Keratinocyte (primary cell): ENCODE data around the gene TARBP1. TPM values are rescaled to one million over a fixed set of nuclear protein-coding genes. Genes with fewer than 3 reads are reported as not detected.
"Not testable (repeated sequence)": the region's sequence is repeated elsewhere in the genome, so short reads cannot be mapped to it uniquely, and the experiment has no call there.

Experiments used
- DNase-seq: peaks from one replicate; pipeline ENCODE4 v3.0.0-alpha.2; 2011; ENCODE audit warnings: low read depth, missing footprints, low spot score
- FAIRE-seq: peaks from 2 replicates; lab custom pipeline; 2011; peaks lifted over from hg19 to GRCh38; lab: Jason Lieb, UNC
- H2AFZ ChIP-seq: 2 replicates; pipeline ENCODE4 v1.6.0; 2012; ENCODE audit warnings: low read length, control low read depth, inconsistent platforms; ENCODE audit not compliant: control insufficient read depth
- H3K27ac ChIP-seq: 2 replicates; pipeline ENCODE4 v1.5.1; 2011; ENCODE audit warnings: low read length; ENCODE audit not compliant: control insufficient read depth, insufficient read depth
- H3K27me3 ChIP-seq: 3 replicates; pipeline ENCODE4 v1.6.0; 2011; ENCODE audit warnings: low read length; ENCODE audit not compliant: control insufficient read depth, insufficient read depth; ENCODE audit errors: extremely low read depth
- H3K36me3 ChIP-seq, 2 experiments: 2 replicates in 1 of 2; 3 replicates in 1 of 2; pipeline ENCODE4 v1.5.1; 2011; ENCODE audit warnings: low read length in 2 of 2, mild to moderate bottlenecking in 1 of 2; ENCODE audit not compliant: control insufficient read depth in 2 of 2, insufficient read depth in 2 of 2; ENCODE audit errors: extremely low read depth in 1 of 2
- H3K4me1 ChIP-seq: 3 replicates; pipeline ENCODE4 v1.5.1; 2011; ENCODE audit warnings: low read length; ENCODE audit not compliant: control insufficient read depth, insufficient read depth; ENCODE audit errors: extremely low read depth
- H3K4me2 ChIP-seq: 3 replicates; pipeline ENCODE4 v1.6.0; 2011; ENCODE audit warnings: low read depth, low read length; ENCODE audit not compliant: control insufficient read depth, insufficient read depth; ENCODE audit errors: extremely low read depth
- H3K4me3 ChIP-seq, 3 experiments: fragments of 200-600 bp in 1 of 3; sonication (generic) in 1 of 3; 2 replicates in 2 of 3; 3 replicates in 1 of 3; pipeline ENCODE4 v1.5.1; 2011 to 2016; ENCODE audit warnings: low read length in 3 of 3, mild to moderate bottlenecking in 3 of 3, control low read depth in 2 of 3, inconsistent platforms in 1 of 3, low read depth in 1 of 3, mixed read lengths in 1 of 3, mixed run types in 1 of 3, moderate library complexity in 1 of 3; ENCODE audit not compliant: control insufficient read depth in 2 of 3, insufficient read depth in 2 of 3; ENCODE audit errors: extremely low read depth in 1 of 3
- H3K79me2 ChIP-seq: 2 replicates; pipeline ENCODE4 v1.6.0; 2012; ENCODE audit warnings: low read length; ENCODE audit not compliant: control insufficient read depth, insufficient read depth
- H3K9ac ChIP-seq: 3 replicates; pipeline ENCODE4 v1.6.0; 2011; ENCODE audit warnings: low read length; ENCODE audit not compliant: control insufficient read depth, insufficient read depth; ENCODE audit errors: extremely low read depth
- H3K9me1 ChIP-seq: 3 replicates; pipeline ENCODE4 v1.6.0; 2011; ENCODE audit warnings: low read length; ENCODE audit not compliant: control insufficient read depth, insufficient read depth; ENCODE audit errors: extremely low read depth
- H3K9me3 ChIP-seq: 2 replicates; pipeline ENCODE4 v1.5.1; 2012; ENCODE audit warnings: low read depth, low read length; ENCODE audit not compliant: control insufficient read depth
- H4K20me1 ChIP-seq: 3 replicates; pipeline ENCODE4 v1.6.0; 2011; ENCODE audit warnings: low read length; ENCODE audit not compliant: control insufficient read depth, insufficient read depth; ENCODE audit errors: extremely low read depth
- EZH2 ChIP-seq: IDR thresholded peaks from one replicate; pipeline ENCODE4 v1.6.1; 2012; ENCODE audit warnings: inconsistent platforms, mild to moderate bottlenecking, low read length, moderate library complexity
- dilution Hi-C: fragments of 300-500 bp; cut with MboI; formaldehyde crosslinking; loops from one replicate; pipeline ENCODE4 v1.7.0; 2020; ENCODE audit warnings: low sequenced_read_pairs; ENCODE audit not compliant: extremely low pct_ligation_motif_present
- polyA plus RNA-seq, 5 experiments: library from polyadenylated mRNA; depleted of rRNA in 3 of 5; stranded (reverse) in 3 of 5; stranded (forward) in 1 of 5; unstranded in 1 of 5; fragments of >200 nt; gene quantifications; 1 replicate in 1 of 5; 2 replicates in 3 of 5; 3 replicates in 1 of 5; pipeline versions ENCODE4 v1.2.1 to v1.2.3, GENCODE V29; 2011 to 2012; ENCODE audit warnings: missing spikeins in 2 of 5, low read depth in 1 of 5, low replicate concordance in 1 of 5
- TF ChIP-seq, protein P1 (sequence below), 3 experiments: IDR thresholded peaks in 1 of 3; conservative IDR thresholded peaks in 1 of 3; optimal IDR thresholded peaks in 1 of 3; 2 replicates in 2 of 3; 3 replicates in 1 of 3; pipeline versions ENCODE3 to v1.5.1; 2011; ENCODE audit warnings: low read length in 3 of 3, mild to moderate bottlenecking in 3 of 3, moderate library complexity in 2 of 3, control low read depth in 1 of 3, inconsistent platforms in 1 of 3; ENCODE audit not compliant: insufficient read depth in 2 of 3; ENCODE audit errors: extremely low read depth in 1 of 3

TARBP1 gene
- polyA plus RNA-seq, 1 donor (not counting 4 experiments of a cell fraction or from before 2014, with no cell fraction given) = 28.7 TPM

DNA sequence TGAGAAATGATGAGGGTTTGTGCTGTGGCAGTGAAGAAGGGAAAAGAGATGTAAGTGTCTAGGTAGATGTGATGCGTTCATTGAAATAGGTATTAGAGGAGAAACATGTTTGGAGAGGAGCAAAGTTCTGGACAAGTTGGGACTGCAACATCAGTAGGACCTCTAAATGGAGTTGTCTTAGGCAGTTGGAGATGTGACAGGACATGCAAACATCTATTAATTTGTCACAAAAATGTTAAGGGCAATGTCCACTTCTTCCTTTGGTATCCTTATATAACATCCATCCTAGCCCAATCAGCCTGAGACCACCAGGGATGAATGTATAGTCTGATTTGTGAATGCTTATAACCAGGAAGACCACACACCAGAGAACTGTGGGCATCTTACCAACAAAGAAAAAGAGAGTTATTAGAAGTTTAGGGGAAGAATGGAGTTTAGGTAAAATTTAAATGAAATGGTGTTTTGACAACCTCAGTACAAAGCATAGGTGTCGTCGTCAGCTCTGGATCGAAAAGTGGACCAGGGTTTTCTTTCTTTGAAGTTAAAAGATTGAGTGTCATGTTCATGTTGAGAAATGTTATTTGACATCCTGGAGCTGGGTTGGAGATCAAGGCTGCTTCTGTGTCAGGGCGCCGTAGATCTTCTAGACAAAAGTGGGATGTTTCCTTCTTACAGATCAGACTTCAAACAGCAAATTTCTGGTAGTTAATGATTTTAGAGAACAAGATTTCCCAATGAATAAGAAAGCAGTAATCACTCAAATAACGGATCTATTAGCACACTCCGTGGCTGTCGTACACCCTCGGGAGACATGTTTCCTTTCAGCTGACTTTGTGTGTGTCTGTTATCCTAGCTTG is 97.1 kb downstream of the TARBP1 start:
- no peak for FAIRE-seq
- TF ChIP-seq, protein P1, sequence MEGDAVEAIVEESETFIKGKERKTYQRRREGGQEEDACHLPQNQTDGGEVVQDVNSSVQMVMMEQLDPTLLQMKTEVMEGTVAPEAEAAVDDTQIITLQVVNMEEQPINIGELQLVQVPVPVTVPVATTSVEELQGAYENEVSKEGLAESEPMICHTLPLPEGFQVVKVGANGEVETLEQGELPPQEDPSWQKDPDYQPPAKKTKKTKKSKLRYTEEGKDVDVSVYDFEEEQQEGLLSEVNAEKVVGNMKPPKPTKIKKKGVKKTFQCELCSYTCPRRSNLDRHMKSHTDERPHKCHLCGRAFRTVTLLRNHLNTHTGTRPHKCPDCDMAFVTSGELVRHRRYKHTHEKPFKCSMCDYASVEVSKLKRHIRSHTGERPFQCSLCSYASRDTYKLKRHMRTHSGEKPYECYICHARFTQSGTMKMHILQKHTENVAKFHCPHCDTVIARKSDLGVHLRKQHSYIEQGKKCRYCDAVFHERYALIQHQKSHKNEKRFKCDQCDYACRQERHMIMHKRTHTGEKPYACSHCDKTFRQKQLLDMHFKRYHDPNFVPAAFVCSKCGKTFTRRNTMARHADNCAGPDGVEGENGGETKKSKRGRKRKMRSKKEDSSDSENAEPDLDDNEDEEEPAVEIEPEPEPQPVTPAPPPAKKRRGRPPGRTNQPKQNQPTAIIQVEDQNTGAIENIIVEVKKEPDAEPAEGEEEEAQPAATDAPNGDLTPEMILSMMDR (optimal IDR thresholded peaks at IDR 0.05 in 1 of 3, IDR thresholded peaks at IDR 0.05 in 1 of 3, conservative IDR thresholded peaks at IDR 0.05 in 1 of 3; ENCODE audit: extremely low read depth in 1 of 3, insufficient read depth in 2 of 3, low read length in 3 of 3) = no peak
- TF ChIP-seq EZH2 = no peak
- dilution Hi-C loops = no loop called here
- H3K9ac ChIP-seq = no peak overlapping the region
- no peak overlapping the region for H3K4me2 ChIP-seq
- H3K4me3 ChIP-seq = no peak overlapping the region
- H4K20me1 ChIP-seq = no peaks in the 10 kb centered on the region
- H3K9me3 ChIP-seq = no peaks in the 10 kb centered on the region
- H3K4me1 ChIP-seq = no peaks in the 10 kb centered on the region
- peaks cover 7 to 15% of the 10 kb centered on the region in 2 experiments for H3K36me3 ChIP-seq
- DNase-seq = no peak
- H3K27ac ChIP-seq = no peak overlapping the region
- no peak overlapping the region for H2AFZ ChIP-seq
- H3K9me1 ChIP-seq = no peaks in the 10 kb centered on the region
- peaks cover 7% of the 10 kb centered on the region for H3K79me2 ChIP-seq
- no peaks in the 10 kb centered on the region for H3K27me3 ChIP-seq

DNA sequence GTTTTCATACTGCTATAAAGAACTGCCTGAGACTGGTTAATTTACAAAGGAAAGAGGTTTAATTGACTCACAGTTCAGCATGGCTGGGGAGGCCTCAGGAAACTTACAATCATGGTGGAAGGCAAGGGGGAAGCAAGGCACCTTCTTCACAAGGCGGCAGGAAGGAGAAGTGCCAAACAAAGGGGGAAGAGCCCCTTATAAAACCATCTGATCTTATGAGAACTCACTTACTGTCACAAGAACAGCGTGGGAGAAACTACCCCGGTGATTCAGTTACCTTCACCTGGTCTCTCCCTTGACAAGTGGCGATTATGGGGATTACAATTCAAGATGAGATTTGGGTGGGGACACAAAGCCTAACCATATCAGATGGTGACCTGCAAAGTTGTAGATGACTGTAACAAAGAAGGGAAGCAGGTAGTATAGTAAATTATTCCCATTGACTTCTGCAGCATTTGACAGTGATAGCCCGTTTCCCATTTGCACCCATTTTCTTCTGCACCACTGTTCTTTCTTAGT is 99.3 kb downstream of the TARBP1 start:
- dilution Hi-C loops, H3K4me2 ChIP-seq, DNase-seq, H3K4me1 ChIP-seq, H4K20me1 ChIP-seq, H3K27ac ChIP-seq, H3K9me1 ChIP-seq, H3K4me3 ChIP-seq, H3K9ac ChIP-seq, H2AFZ ChIP-seq, FAIRE-seq, H3K9me3 ChIP-seq, H3K27me3 ChIP-seq: not testable (repeated sequence)
- Histone ChIP-seq H3K36me3 (peaks cover 20 to 25% of the 10 kb centered on the region in 2 experiments), H3K79me2 (peaks cover 16% of the 10 kb centered on the region)
